HCT116 (cell line): Measurements from ENCODE around the gene CIDEC. TPM values are rescaled to one million over a fixed set of nuclear protein-coding genes. Genes with fewer than 3 reads are reported as not detected.

ENCODE experiments used
- ATAC-seq: fragments of 200-7000 bp; cut with Tn5 transposase; 2 replicates; pipeline ENCODE4 v1.9.1; 2020; ENCODE audit warnings: mild to moderate bottlenecking, moderate library complexity
- BruUV-seq: library from RNA; stranded (reverse); fragments of 400-500 nt; replicated peaks from 2 replicates; lab custom pipeline; 2021; lab: Mats Ljungman, UMichigan
- CTCF ChIA-PET: fragments of 300-600 bp; sonication (Branson Sonifier 250); formaldehyde crosslinking; loops from one replicate; lab custom pipeline; 2021; ENCODE audit warnings: antibody characterized with exemption; lab: Charles Lee
- POLR2A ChIA-PET: fragments of 300-600, 350-600 bp; sonication (Branson Sonifier 250); formaldehyde crosslinking; loops from one replicate; lab custom pipeline; 2021; ENCODE audit warnings: antibody characterized with exemption; lab: Charles Lee
- RAD21 ChIA-PET, 2 experiments: fragments of 300-600 bp; sonication (Branson Sonifier 250); formaldehyde crosslinking; loops; one replicate each; lab custom pipeline; 2023; ENCODE audit warnings: low total read pairs in 2 of 2; ENCODE audit not compliant: uncharacterized antibody in 2 of 2, unreplicated experiment in 2 of 2, low non-redundant PET in 1 of 2; lab: Charles Lee
- DNase-seq: peaks from one replicate; pipeline ENCODE4 v3.0.0-alpha.2; 2010; ENCODE audit warnings: low read depth, low spot score
- H2AFZ ChIP-seq: fragments of 200-600 bp; shearing (Covaris generic), sonication (generic); 2 replicates; pipeline ENCODE4 v1.6.1; 2017; ENCODE audit warnings: low read depth, mixed run types, mixed read lengths, antibody characterized with exemption, low read length; ENCODE audit not compliant: poor library complexity, severe bottlenecking
- H3K27ac ChIP-seq: 2 replicates; pipeline ENCODE4 v1.5.1; 2012; ENCODE audit warnings: low read depth, low read length
- H3K27me3 ChIP-seq: fragments of 200-600 bp; sonication (generic); 2 replicates; pipeline ENCODE4 v1.6.1; 2016; ENCODE audit warnings: mixed run types, low read length, mixed read lengths; ENCODE audit not compliant: insufficient read depth
- H3K36me3 ChIP-seq, 2 experiments: fragments of 200-500 bp in 1 of 2; fragments of 200-600 bp in 1 of 2; sonication (Bioruptor generic) in 1 of 2; sonication (generic) in 1 of 2; 2 replicates each; pipeline versions ENCODE4 v1.5.1 to v1.6.1; 2014 to 2016; ENCODE audit warnings: low read length in 2 of 2, inconsistent platforms in 1 of 2, mixed read lengths in 1 of 2, mixed run types in 1 of 2; ENCODE audit not compliant: insufficient read depth in 2 of 2, control insufficient read depth in 1 of 2
- H3K4me1 ChIP-seq, 2 experiments: fragments of 200-600 bp in 1 of 2; sonication (generic) in 1 of 2; 2 replicates each; pipeline versions ENCODE4 v1.5.1 to v1.6.1; 2012 to 2017; ENCODE audit warnings: low read length in 2 of 2, inconsistent platforms in 1 of 2, mild to moderate bottlenecking in 1 of 2, mixed read lengths in 1 of 2, mixed run types in 1 of 2, moderate library complexity in 1 of 2; ENCODE audit not compliant: insufficient read depth in 2 of 2, control insufficient read depth in 1 of 2
- H3K4me2 ChIP-seq: fragments of 200-600 bp; sonication (generic); 2 replicates; pipeline ENCODE4 v1.6.1; 2017; ENCODE audit warnings: mixed run types, low read length, mixed read lengths
- H3K4me3 ChIP-seq, 2 experiments: fragments of 200-600 bp in 1 of 2; sonication (generic) in 1 of 2; replicated peaks in 1 of 2; 2 replicates each; pipeline ENCODE4 v1.5.1; 2011 to 2016; ENCODE audit warnings: low read length in 2 of 2, control low read depth in 1 of 2, low read depth in 1 of 2, mild to moderate bottlenecking in 1 of 2, mixed read lengths in 1 of 2, mixed run types in 1 of 2
- H3K79me2 ChIP-seq: fragments of 200-600 bp; sonication (generic); 2 replicates; pipeline ENCODE4 v1.6.1; 2017; ENCODE audit warnings: mild to moderate bottlenecking, mixed run types, low read length, moderate library complexity, mixed read lengths; ENCODE audit not compliant: insufficient read depth
- H3K9ac ChIP-seq: fragments of 200-600 bp; sonication (generic); 2 replicates; pipeline ENCODE4 v1.6.1; 2016; ENCODE audit warnings: low read length, mixed read lengths
- H3K9me2 ChIP-seq: fragments of 200-600 bp; sonication (generic), shearing (Covaris generic); 2 replicates; pipeline ENCODE4 v1.6.1; 2017; ENCODE audit warnings: mixed run types, mild to moderate bottlenecking, moderate library complexity; ENCODE audit not compliant: insufficient read depth
- H3K9me3 ChIP-seq, 2 experiments: fragments of 200-500 bp in 1 of 2; fragments of 200-600 bp in 1 of 2; sonication (Bioruptor generic) in 1 of 2; sonication (generic) in 1 of 2; 2 replicates each; pipeline ENCODE4 v1.6.1; 2014 to 2017; ENCODE audit warnings: low read length in 2 of 2, mixed read lengths in 2 of 2, inconsistent platforms in 1 of 2, low read depth in 1 of 2, mild to moderate bottlenecking in 1 of 2, mixed run types in 1 of 2, moderate library complexity in 1 of 2; ENCODE audit not compliant: control insufficient read depth in 1 of 2, insufficient read depth in 1 of 2
- H4K20me1 ChIP-seq: fragments of 200-600 bp; sonication (generic), shearing (Covaris generic); 2 replicates; pipeline ENCODE4 v1.6.1; 2017; ENCODE audit warnings: mixed run types, mild to moderate bottlenecking, moderate library complexity; ENCODE audit not compliant: insufficient read depth
- CBX3 ChIP-seq: IDR thresholded peaks from 2 replicates; pipeline ENCODE4 v1.6.1; 2012; ENCODE audit warnings: low read depth
- EZH2 ChIP-seq: fragments of 200-600 bp; sonication (generic); IDR thresholded peaks from 2 replicates; pipeline ENCODE4 v1.6.1; 2017; ENCODE audit warnings: antibody characterized with exemption, mixed run types
- FOSL1 ChIP-seq: IDR thresholded peaks from 2 replicates; pipeline ENCODE4 v1.6.1; 2012; ENCODE audit warnings: low read depth
- MAX ChIP-seq: IDR thresholded peaks from 2 replicates; pipeline ENCODE4 v1.6.1; 2012
- POLR2A ChIP-seq: IDR thresholded peaks from 2 replicates; pipeline ENCODE4 v1.7.0; 2011; ENCODE audit warnings: borderline replicate concordance; ENCODE audit not compliant: insufficient read depth, insufficient read length; ENCODE audit errors: extremely low read depth
- SIN3A ChIP-seq: IDR thresholded peaks from 2 replicates; pipeline ENCODE4 v1.6.1; 2012; ENCODE audit warnings: low read depth
- SP1 ChIP-seq: IDR thresholded peaks from 2 replicates; pipeline ENCODE4 v1.6.1; 2012; ENCODE audit warnings: low read depth
- SRF ChIP-seq: IDR thresholded peaks from 2 replicates; pipeline ENCODE4 v1.6.1; 2012; ENCODE audit warnings: low read depth
- TCF7L2 ChIP-seq: IDR thresholded peaks from 2 replicates; pipeline ENCODE4 v1.7.0; 2011; ENCODE audit warnings: borderline replicate concordance, inconsistent platforms; ENCODE audit not compliant: insufficient read depth, insufficient read length; ENCODE audit errors: extremely low read depth
- ZNF274 ChIP-seq: fragments of 200-500 bp; sonication (Bioruptor generic); IDR thresholded peaks from 2 replicates; pipeline ENCODE4 v1.6.1; 2014; ENCODE audit warnings: mild to moderate bottlenecking, low read depth, low read length, inconsistent platforms
- intact Hi-C: fragments of 100-400 bp; cut with micrococcal nuclease; formaldehyde crosslinking; loops from 2 replicates; pipeline ENCODE4 v1.10.0; 2022
- total RNA-seq: library from RNA; stranded (reverse); gene quantifications from one replicate; pipeline ENCODE4 v1.2.1, GENCODE V29; 2021; ENCODE audit not compliant: unreplicated experiment
- TF ChIP-seq, protein P1 (sequence below): IDR thresholded peaks from 2 replicates; pipeline ENCODE4 v1.6.1; 2012; ENCODE audit warnings: low read depth

CIDEC gene
- total RNA-seq, 1 experiment from 2014 or later: not detected

GRCh38 chr3:9911863-9912262 lies 31.8 kb upstream of the CIDEC start:
- ChIA-PET CTCF (no interaction called here), RAD21 (no interaction called here), POLR2A (no interaction called here)
- Histone ChIP-seq H3K4me2 (no peak overlapping the region), H3K79me2 (no peaks in the 10 kb centered on the region), H3K9me2 (no peaks in the 10 kb centered on the region), H3K9me3 (no peaks in the 10 kb centered on the region), H3K4me1 (peaks cover 0 to 7% of the 10 kb centered on the region in 2 experiments; a peak in 2 of 4 replicates), H2AFZ (no peak overlapping the region), H3K27ac (no peak overlapping the region), H3K9ac (no peak overlapping the region), H3K36me3 (peaks cover 0 to under 1% of the 10 kb centered on the region in 2 experiments; a peak in 1 of 4 replicates), H3K4me3 (no peak overlapping the region), H3K27me3 (no peaks in the 10 kb centered on the region), H4K20me1 (no peaks in the 10 kb centered on the region)
- ATAC-seq: no peak
- intact Hi-C loops: no loop called here
- no peak for DNase-seq
- no TSS peak for BruUV-seq
- TF ChIP-seq FOSL1 (no peak), SIN3A (no peak), CBX3 (no peak), TCF7L2 (no peak), SRF (no peak), MAX (no peak), POLR2A (no peak), ZNF274 (no peak), SP1 (no peak), EZH2 (no peak)
- TF ChIP-seq, protein P1, sequence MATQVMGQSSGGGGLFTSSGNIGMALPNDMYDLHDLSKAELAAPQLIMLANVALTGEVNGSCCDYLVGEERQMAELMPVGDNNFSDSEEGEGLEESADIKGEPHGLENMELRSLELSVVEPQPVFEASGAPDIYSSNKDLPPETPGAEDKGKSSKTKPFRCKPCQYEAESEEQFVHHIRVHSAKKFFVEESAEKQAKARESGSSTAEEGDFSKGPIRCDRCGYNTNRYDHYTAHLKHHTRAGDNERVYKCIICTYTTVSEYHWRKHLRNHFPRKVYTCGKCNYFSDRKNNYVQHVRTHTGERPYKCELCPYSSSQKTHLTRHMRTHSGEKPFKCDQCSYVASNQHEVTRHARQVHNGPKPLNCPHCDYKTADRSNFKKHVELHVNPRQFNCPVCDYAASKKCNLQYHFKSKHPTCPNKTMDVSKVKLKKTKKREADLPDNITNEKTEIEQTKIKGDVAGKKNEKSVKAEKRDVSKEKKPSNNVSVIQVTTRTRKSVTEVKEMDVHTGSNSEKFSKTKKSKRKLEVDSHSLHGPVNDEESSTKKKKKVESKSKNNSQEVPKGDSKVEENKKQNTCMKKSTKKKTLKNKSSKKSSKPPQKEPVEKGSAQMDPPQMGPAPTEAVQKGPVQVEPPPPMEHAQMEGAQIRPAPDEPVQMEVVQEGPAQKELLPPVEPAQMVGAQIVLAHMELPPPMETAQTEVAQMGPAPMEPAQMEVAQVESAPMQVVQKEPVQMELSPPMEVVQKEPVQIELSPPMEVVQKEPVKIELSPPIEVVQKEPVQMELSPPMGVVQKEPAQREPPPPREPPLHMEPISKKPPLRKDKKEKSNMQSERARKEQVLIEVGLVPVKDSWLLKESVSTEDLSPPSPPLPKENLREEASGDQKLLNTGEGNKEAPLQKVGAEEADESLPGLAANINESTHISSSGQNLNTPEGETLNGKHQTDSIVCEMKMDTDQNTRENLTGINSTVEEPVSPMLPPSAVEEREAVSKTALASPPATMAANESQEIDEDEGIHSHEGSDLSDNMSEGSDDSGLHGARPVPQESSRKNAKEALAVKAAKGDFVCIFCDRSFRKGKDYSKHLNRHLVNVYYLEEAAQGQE: no peak
